Measurements from ENCODE around the gene SAMD5.

SAMD5 gene

GRCh38 chr6:147567141-147567805 is 58.8 kb downstream of the SAMD5 start:
- DNase-seq (ENCODE audit: low read depth, low spot score) = no peak
- H3K36me3 ChIP-seq (ENCODE audit: insufficient read depth, insufficient read length, low read length) = no peaks in the 10 kb centered on the region
- H3K4me3 ChIP-seq (ENCODE audit: insufficient read length, low read depth) = no peak overlapping the region
- no peaks in the 10 kb centered on the region for H3K9me3 ChIP-seq (ENCODE audit: insufficient read depth, low read length)
- H3K4me1 ChIP-seq (ENCODE audit: insufficient read depth, insufficient read length) = no peaks in the 10 kb centered on the region
- H3K27me3 ChIP-seq (ENCODE audit: insufficient read depth, insufficient read length) = no peaks in the 10 kb centered on the region
- no peak overlapping the region for H3K9ac ChIP-seq (ENCODE audit: insufficient read length, low read depth)
- TF ChIP-seq SUZ12 (IDR thresholded peaks at IDR 0.05; ENCODE audit: extremely low read depth, insufficient read depth, insufficient read length) (no peak), ZNF274 (IDR thresholded peaks at IDR 0.05; ENCODE audit: low read depth, low read length) (no peak), YY1 (IDR thresholded peaks at IDR 0.05; ENCODE audit: insufficient read depth, insufficient read length) (no peak)

- Histone ChIP-seq H3K9me3 (ENCODE audit: insufficient read depth, low read length) (no peaks in the 10 kb centered on the region), H3K4me1 (ENCODE audit: insufficient read depth, insufficient read length) (no peaks in the 10 kb centered on the region)
These were observed 61.3 kb downstream of the SAMD5 start for GRCh38 chr6:147569788-147570187.

GRCh38 chr6:147570681-147571080 is 62.2 kb downstream of the SAMD5 start:
- Histone ChIP-seq H3K9me3 (ENCODE audit: insufficient read depth, low read length) (no peaks in the 10 kb centered on the region), H3K4me1 (ENCODE audit: insufficient read depth, insufficient read length) (no peaks in the 10 kb centered on the region), H3K9ac (ENCODE audit: insufficient read length, low read depth) (no peak overlapping the region), H3K4me3 (ENCODE audit: insufficient read length, low read depth) (no peak overlapping the region), H3K36me3 (ENCODE audit: insufficient read depth, insufficient read length, low read length) (no peaks in the 10 kb centered on the region), H3K27me3 (ENCODE audit: insufficient read depth, insufficient read length) (no peaks in the 10 kb centered on the region)
- DNase-seq (ENCODE audit: low read depth, low spot score) = no peak
- TF ChIP-seq YY1 (IDR thresholded peaks at IDR 0.05; ENCODE audit: insufficient read depth, insufficient read length) = no peak

More at GRCh38 chr6:147569788-147570187, 61.3 kb downstream of the SAMD5 start:
- no peak overlapping the region for H3K4me3 ChIP-seq (ENCODE audit: insufficient read length, low read depth)
- no peaks in the 10 kb centered on the region for H3K27me3 ChIP-seq (ENCODE audit: insufficient read depth, insufficient read length)
- H3K36me3 ChIP-seq (ENCODE audit: insufficient read depth, insufficient read length, low read length) = no peaks in the 10 kb centered on the region
- DNase-seq (ENCODE audit: low read depth, low spot score) = no peak
- TF ChIP-seq SUZ12 (IDR thresholded peaks at IDR 0.05; ENCODE audit: extremely low read depth, insufficient read depth, insufficient read length) = no peak
- no peak overlapping the region for H3K9ac ChIP-seq (ENCODE audit: insufficient read length, low read depth)

GRCh38 chr6:147577488-147577887 is 69.0 kb downstream of the SAMD5 start:
- Histone ChIP-seq H3K36me3 (ENCODE audit: insufficient read depth, insufficient read length, low read length) (no peaks in the 10 kb centered on the region), H3K9me3 (ENCODE audit: insufficient read depth, low read length) (no peaks in the 10 kb centered on the region), H3K4me3 (ENCODE audit: insufficient read length, low read depth) (no peak overlapping the region), H3K9ac (ENCODE audit: insufficient read length, low read depth) (no peak overlapping the region), H3K27me3 (ENCODE audit: insufficient read depth, insufficient read length) (no peaks in the 10 kb centered on the region), H3K4me1 (ENCODE audit: insufficient read depth, insufficient read length) (no peaks in the 10 kb centered on the region)
- no peak for DNase-seq (ENCODE audit: low read depth, low spot score)
- no peak for TF ChIP-seq YY1 (IDR thresholded peaks at IDR 0.05; ENCODE audit: insufficient read depth, insufficient read length)
- TF ChIP-seq ZNF274 (IDR thresholded peaks at IDR 0.05; ENCODE audit: low read depth, low read length) = no peak
- no peak for TF ChIP-seq SUZ12 (IDR thresholded peaks at IDR 0.05; ENCODE audit: extremely low read depth, insufficient read depth, insufficient read length)

GRCh38 chr6:147578159-147578558 is 69.7 kb downstream of the SAMD5 start:
- DNase-seq (ENCODE audit: low read depth, low spot score) = no peak
- Histone ChIP-seq H3K27me3 (ENCODE audit: insufficient read depth, insufficient read length) (no peaks in the 10 kb centered on the region), H3K4me3 (ENCODE audit: insufficient read length, low read depth) (no peak overlapping the region), H3K36me3 (ENCODE audit: insufficient read depth, insufficient read length, low read length) (no peaks in the 10 kb centered on the region), H3K4me1 (ENCODE audit: insufficient read depth, insufficient read length) (no peaks in the 10 kb centered on the region), H3K9me3 (ENCODE audit: insufficient read depth, low read length) (no peaks in the 10 kb centered on the region), H3K9ac (ENCODE audit: insufficient read length, low read depth) (no peak overlapping the region)
- TF ChIP-seq SUZ12 (IDR thresholded peaks at IDR 0.05; ENCODE audit: extremely low read depth, insufficient read depth, insufficient read length) (no peak), ZNF274 (IDR thresholded peaks at IDR 0.05; ENCODE audit: low read depth, low read length) (no peak), YY1 (IDR thresholded peaks at IDR 0.05; ENCODE audit: insufficient read depth, insufficient read length) (no peak)

GRCh38 chr6:147578883-147579282 is 70.4 kb downstream of the SAMD5 start:
- Histone ChIP-seq H3K27me3 (ENCODE audit: insufficient read depth, insufficient read length) (no peaks in the 10 kb centered on the region), H3K9ac (ENCODE audit: insufficient read length, low read depth) (no peak overlapping the region), H3K9me3 (ENCODE audit: insufficient read depth, low read length) (no peaks in the 10 kb centered on the region), H3K4me3 (ENCODE audit: insufficient read length, low read depth) (no peak overlapping the region), H3K36me3 (ENCODE audit: insufficient read depth, insufficient read length, low read length) (no peaks in the 10 kb centered on the region), H3K4me1 (ENCODE audit: insufficient read depth, insufficient read length) (no peaks in the 10 kb centered on the region)
- no peak for DNase-seq (ENCODE audit: low read depth, low spot score)
- no peak for TF ChIP-seq ZNF274 (IDR thresholded peaks at IDR 0.05; ENCODE audit: low read depth, low read length)
- TF ChIP-seq YY1 (IDR thresholded peaks at IDR 0.05; ENCODE audit: insufficient read depth, insufficient read length) = no peak
- no peak for TF ChIP-seq SUZ12 (IDR thresholded peaks at IDR 0.05; ENCODE audit: extremely low read depth, insufficient read depth, insufficient read length)

- H3K36me3 ChIP-seq (ENCODE audit: insufficient read depth, insufficient read length, low read length) = no peaks in the 10 kb centered on the region
- no peaks in the 10 kb centered on the region for H3K27me3 ChIP-seq (ENCODE audit: insufficient read depth, insufficient read length)
- H3K4me3 ChIP-seq (ENCODE audit: insufficient read length, low read depth) = no peak overlapping the region
- TF ChIP-seq YY1 (IDR thresholded peaks at IDR 0.05; ENCODE audit: insufficient read depth, insufficient read length) (no peak), SUZ12 (IDR thresholded peaks at IDR 0.05; ENCODE audit: extremely low read depth, insufficient read depth, insufficient read length) (no peak), ZNF274 (IDR thresholded peaks at IDR 0.05; ENCODE audit: low read depth, low read length) (no peak)
- no peak overlapping the region for H3K9ac ChIP-seq (ENCODE audit: insufficient read length, low read depth)
- no peaks in the 10 kb centered on the region for H3K4me1 ChIP-seq (ENCODE audit: insufficient read depth, insufficient read length)
- DNase-seq (ENCODE audit: low read depth, low spot score) = no peak
- no peaks in the 10 kb centered on the region for H3K9me3 ChIP-seq (ENCODE audit: insufficient read depth, low read length)
These were observed 71.2 kb downstream of the SAMD5 start for GRCh38 chr6:147579667-147580066.
